ENCODE data around the gene WDHD1.
A peak's percentile ranks its signal among the peaks of the same experiment; 100 is the strongest.
"Not testable (repeated sequence)": the region's sequence is repeated elsewhere in the genome, so short reads cannot be mapped to it uniquely, and the experiment has no call there.

The WDHD1 gene

DNA sequence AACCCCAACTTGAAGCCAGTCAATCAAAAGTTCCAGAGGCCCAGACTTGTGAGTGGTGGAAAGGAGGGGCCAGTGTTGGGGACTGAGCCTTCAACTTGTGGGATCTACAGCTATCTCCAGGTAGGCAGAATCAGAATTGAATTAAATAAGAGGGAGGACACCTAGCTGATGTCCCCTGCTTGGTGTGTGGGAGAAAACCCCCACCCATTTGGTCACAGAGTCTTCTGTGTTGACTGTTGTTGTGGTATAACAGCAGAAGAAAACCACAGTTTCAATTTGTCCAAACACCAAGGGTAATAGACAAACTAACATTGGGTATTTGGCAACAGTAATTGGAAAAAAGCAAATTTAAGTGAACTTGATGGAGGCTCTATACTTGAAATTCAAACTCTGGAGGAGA, 120.8 kb downstream of the WDHD1 start:
- DNase-seq (ENCODE audit: low spot score), result no peak

GRCh38 chr14:54902521-54903420, 124.1 kb downstream of the WDHD1 start, which contains the start of gene GCH1:
GCH1 (minus strand) TSS chr14:54902826; CDS start chr14:54902663, 163 bp downstream.
- peak; percentile 72 for DNase-seq (ENCODE audit: low spot score)

DNA sequence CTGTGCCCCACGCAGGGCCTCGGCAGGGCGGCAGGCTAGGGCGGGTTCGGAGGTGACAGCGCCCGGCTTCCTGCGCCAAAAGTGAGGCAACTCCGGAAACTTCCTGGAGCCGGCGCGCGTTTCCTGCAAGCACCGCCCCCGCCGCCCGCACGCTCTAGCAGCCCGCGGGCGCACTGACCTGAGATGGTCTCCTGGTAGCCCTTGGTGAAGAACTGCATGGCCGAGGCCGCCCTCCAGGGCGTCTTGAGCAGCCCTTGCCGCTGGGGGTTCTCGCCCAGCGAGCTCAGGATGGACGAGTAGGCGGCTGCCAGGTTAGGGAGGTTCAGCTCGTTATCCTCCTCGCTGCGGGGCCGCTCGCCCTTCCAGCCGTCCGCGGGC, 124.8 kb downstream of the WDHD1 start:
- DNase-seq (ENCODE audit: low spot score), result peak; percentile 80

DNA sequence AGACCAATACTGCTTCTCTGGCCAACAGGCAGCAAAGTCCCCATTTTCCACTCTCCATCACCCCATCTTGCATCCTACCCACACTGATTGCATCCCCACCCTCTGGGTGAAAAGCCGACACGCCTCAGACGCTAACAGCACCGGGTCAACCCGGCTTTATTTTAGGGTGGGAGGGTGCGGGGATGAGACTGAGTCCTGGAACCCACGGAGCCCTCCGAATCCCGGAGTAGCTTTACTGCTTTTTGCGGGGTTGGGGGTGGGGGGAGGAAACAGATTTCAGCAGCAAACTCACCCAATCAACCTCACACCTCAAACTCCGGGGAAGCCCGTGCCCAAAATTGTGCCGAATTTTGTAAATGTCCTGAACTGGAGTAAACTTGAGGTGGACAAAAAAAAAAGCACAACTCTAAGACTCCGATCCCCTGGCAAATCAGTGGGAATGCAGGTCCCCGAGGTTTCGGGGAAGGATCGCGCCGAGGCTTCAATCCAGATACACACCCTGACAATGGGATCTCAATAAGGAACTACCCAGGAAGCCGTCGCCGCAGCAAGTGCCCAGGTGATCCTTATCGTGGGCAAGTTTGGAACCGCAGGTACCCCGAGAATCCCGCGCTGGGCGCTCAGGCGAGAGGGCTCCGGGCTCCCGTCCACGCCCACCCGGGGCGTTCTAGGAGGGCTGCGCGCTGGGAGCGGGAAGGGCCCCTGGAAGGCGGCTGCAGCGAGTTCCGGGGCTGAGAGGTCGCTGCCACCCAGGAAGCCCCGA, 125.3 kb downstream of the WDHD1 start:
- DNase-seq (ENCODE audit: low spot score), result no peak

- no peak for DNase-seq (ENCODE audit: low spot score)
These were observed 127.3 kb downstream of the WDHD1 start for GRCh38 chr14:54899573-54899972.

GRCh38 chr14:54897809-54898555, 128.9 kb downstream of the WDHD1 start:
- not testable (repeated sequence) for DNase-seq (ENCODE audit: low spot score)

GRCh38 chr14:54895683-54896082, 131.2 kb downstream of the WDHD1 start:
- DNase-seq (ENCODE audit: low spot score), result no peak

DNA sequence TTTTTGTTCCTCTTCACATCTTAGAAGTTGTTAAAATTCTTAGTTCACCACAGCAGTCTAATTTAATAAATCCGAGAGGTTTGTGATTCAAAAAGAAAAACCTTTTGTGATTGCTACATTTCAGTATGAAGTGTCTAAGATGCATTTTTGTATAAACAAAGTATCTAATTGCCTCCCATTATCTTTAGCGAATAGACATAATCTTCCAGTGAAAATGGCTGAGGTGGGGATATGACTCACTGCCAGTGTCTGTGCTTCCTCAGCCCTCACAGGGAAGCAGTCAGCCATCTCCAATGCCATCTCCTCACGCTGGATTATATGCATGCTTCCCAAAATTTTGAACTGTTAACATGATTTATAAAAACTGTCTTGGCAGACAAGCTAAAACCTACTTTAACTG, 131.9 kb downstream of the WDHD1 start:
- DNase-seq (ENCODE audit: low spot score), result no peak

GRCh38 chr14:54893151-54893760, 133.6 kb downstream of the WDHD1 start:
- peak; percentile 59 for DNase-seq (ENCODE audit: low spot score)

DNA sequence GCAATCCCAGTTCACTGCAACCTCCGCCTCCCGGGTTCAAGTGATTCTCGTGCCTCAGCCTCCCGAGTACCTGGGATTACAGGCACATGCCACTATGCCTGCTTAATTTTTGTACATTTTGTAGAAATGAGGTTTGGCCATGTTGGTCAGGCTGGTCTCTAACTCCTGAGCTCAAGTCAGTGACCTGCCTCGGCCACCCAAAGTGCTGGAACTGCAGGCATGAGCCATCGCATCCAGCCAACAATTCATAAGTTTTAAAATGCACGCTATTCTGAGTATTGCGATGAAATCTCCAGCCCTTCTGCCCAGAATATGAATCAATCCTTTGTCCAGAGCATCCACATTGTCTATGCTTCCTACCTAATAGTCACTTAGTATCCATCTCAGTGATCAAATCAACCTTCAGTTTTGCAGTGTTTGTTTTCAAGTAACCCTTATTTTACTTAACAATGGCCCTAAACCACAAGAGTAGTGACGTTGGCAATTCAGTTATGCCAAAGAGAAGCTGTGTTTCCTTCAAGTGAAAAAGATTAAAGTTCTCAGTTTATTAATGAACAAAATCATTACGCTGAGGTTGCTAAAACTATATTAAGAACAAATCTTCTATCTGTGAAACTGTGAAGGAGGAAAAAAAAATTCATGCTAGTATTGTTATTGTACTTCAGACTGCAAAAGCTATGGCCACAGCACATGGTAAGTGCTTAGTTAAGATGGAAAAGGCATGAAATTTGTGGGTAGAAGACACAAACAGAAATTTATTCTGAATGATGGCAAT, 135.2 kb downstream of the WDHD1 start:
- no peak for DNase-seq (ENCODE audit: low spot score)

DNA sequence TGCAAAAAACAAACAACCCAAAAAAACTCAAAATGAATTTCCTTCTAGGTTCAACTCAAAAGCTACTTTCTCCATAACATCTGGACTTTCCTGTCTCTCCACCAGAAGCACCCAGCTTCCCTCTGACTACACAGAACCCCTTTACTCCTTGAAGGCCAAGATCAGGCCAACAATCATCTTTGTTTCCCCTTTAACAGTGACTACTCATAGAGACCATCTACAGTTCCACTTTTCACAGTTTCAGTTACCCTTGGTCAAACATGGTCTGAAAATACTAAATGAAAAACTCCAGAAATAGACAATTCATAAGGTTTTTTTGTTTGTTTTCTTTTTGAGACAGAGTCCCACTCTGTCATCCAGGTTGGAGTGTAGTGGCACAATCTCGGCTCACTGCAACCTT, 136.1 kb downstream of the WDHD1 start:
- no peak for DNase-seq (ENCODE audit: low spot score)

- no peak for DNase-seq (ENCODE audit: low spot score)
These were observed 137.0 kb downstream of the WDHD1 start for GRCh38 chr14:54889919-54890318.
